ENCODE measurements around the gene PLA2G2F. TPM values are rescaled to one million over a fixed set of nuclear protein-coding genes. Genes with fewer than 3 reads are reported as not detected.

PLA2G2F gene
- polyA plus RNA-seq, 10 donors: not detected

GRCh38 chr1:20168564-20169491, 29.7 kb downstream of the PLA2G2F start:
- DNase-seq: no peak

GRCh38 chr1:20169932-20170331, 30.8 kb downstream of the PLA2G2F start:
- no peak for DNase-seq

GRCh38 chr1:20172033-20172590, 33.0 kb downstream of the PLA2G2F start:
- DNase-seq: no peak

GRCh38 chr1:20174937-20175666, 36.0 kb downstream of the PLA2G2F start:
- no peak for DNase-seq

- DNase-seq: no peak
Measured at GRCh38 chr1:20178634-20179370, 39.7 kb downstream of the PLA2G2F start.

GRCh38 chr1:20179371-20180128, 40.4 kb downstream of the PLA2G2F start:
- no peak for DNase-seq

GRCh38 chr1:20180129-20180843, 41.2 kb downstream of the PLA2G2F start:
- no peak for DNase-seq

GRCh38 chr1:20180844-20181207, 41.7 kb downstream of the PLA2G2F start:
- DNase-seq: no peak

GRCh38 chr1:20182415-20182814, 43.3 kb downstream of the PLA2G2F start:
- DNase-seq: no peak

GRCh38 chr1:20183035-20183434, 43.9 kb downstream of the PLA2G2F start:
- DNase-seq: no peak

GRCh38 chr1:20183616-20184271, 44.6 kb downstream of the PLA2G2F start:
- no peak for DNase-seq

- DNase-seq: no peak
Measured at GRCh38 chr1:20184481-20184900, 45.4 kb downstream of the PLA2G2F start.

GRCh38 chr1:20184997-20185833, 46.1 kb downstream of the PLA2G2F start:
- DNase-seq: no peak

- DNase-seq: peak in 1 of 3 donors; percentile 60
Measured at GRCh38 chr1:20185834-20186782, 47.0 kb downstream of the PLA2G2F start, which contains the start of the genes PLA2G2C and UBXN10. Gene PLA2G2C, minus strand, starts transcription at chr1:20186518. Its CDS starts 9,155 bp downstream, at chr1:20177363. Gene UBXN10, plus strand, starts transcription at chr1:20186096. Its CDS starts 4,466 bp downstream, at chr1:20190562.

GRCh38 chr1:20187103-20187812, 48.1 kb downstream of the PLA2G2F start:
- no peak for DNase-seq

- DNase-seq: no peak
Measured at GRCh38 chr1:20187813-20188454, 48.8 kb downstream of the PLA2G2F start.

Measured in muscle of back (tissue), 11 donors.